ENCODE measurements around the gene CTNNA2.

Gene CTNNA2

GRCh38 chr2:80395251-80395650 lies 882.4 kb downstream of the CTNNA2 start:
- H4K20me1 ChIP-seq: no peaks in the 10 kb centered on the region
- no peaks in the 10 kb centered on the region for H3K27me3 ChIP-seq
- no peaks in the 10 kb centered on the region for H3K4me1 ChIP-seq
- TF ChIP-seq Cebpa-rat (IDR thresholded peaks at IDR 0.05): no peak
- H3K4me3 ChIP-seq: no peak overlapping the region
- H3K4me2 ChIP-seq: no peak overlapping the region
- H3K27ac ChIP-seq: no peak overlapping the region
- no peak overlapping the region for H3K9ac ChIP-seq
- H3K36me3 ChIP-seq: no peaks in the 10 kb centered on the region
- peaks cover 4 to 19% (median 8%) of the 10 kb centered on the region in 11 experiments; a peak in 13 of 22 replicates for H3K9me3 ChIP-seq (replicated peaks in 1 of 11)

GRCh38 chr2:80396276-80396675 lies 883.4 kb downstream of the CTNNA2 start:
- Histone ChIP-seq H3K27me3 (no peaks in the 10 kb centered on the region), H3K4me2 (no peak overlapping the region), H3K4me3 (no peak overlapping the region), H3K4me1 (no peaks in the 10 kb centered on the region), H3K27ac (no peak overlapping the region), H3K36me3 (no peaks in the 10 kb centered on the region), H4K20me1 (no peaks in the 10 kb centered on the region), H3K9ac (no peak overlapping the region), H3K9me3 (replicated peaks in 1 of 11) (peaks cover 4 to 19% (median 8%) of the 10 kb centered on the region in 11 experiments; a peak in 13 of 22 replicates)
- no peak for TF ChIP-seq Cebpa-rat (IDR thresholded peaks at IDR 0.05)

DNA sequence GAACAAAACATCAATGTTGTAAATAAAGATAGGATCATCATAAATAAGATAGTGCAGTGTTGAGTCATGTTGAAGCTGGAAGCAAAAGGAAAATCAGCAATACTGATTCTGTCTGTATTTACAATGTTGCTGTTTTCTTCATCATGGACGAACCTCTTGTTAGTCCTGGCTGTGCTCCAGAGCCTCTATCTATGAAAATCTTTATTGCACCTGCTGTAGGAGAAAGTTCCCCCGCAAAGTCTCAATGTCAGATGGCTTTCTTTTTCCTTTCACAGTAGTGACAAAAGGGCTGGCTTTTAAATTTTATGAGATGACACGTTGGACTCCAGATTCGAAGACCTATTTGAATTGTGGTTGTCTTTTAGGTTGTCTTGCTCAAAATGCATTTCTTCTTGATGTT lies 890.2 kb downstream of the CTNNA2 start:
- no peak for TF ChIP-seq Cebpa-rat (IDR thresholded peaks at IDR 0.05)
- Histone ChIP-seq H3K9ac (no peak overlapping the region), H3K4me2 (no peak overlapping the region), H3K36me3 (no peaks in the 10 kb centered on the region), H3K27ac (no peak overlapping the region), H3K27me3 (no peaks in the 10 kb centered on the region), H3K9me3 (replicated peaks in 1 of 11) (peaks cover 6 to 23% (median 7%) of the 10 kb centered on the region in 11 experiments; a peak in 10 of 22 replicates), H4K20me1 (no peaks in the 10 kb centered on the region), H3K4me1 (no peaks in the 10 kb centered on the region), H3K4me3 (no peak overlapping the region)

GRCh38 chr2:80407377-80407776 lies 894.5 kb downstream of the CTNNA2 start:
- no peak for TF ChIP-seq Cebpa-rat (IDR thresholded peaks at IDR 0.05)
- Histone ChIP-seq H3K9me3 (replicated peaks in 1 of 11) (peaks cover 0 to 9% (median 7%) of the 10 kb centered on the region in 11 experiments; a peak in 9 of 22 replicates), H3K27me3 (no peaks in the 10 kb centered on the region), H3K4me3 (no peak overlapping the region), H3K9ac (no peak overlapping the region), H3K27ac (no peak overlapping the region), H4K20me1 (no peaks in the 10 kb centered on the region), H3K4me2 (no peak overlapping the region), H3K36me3 (no peaks in the 10 kb centered on the region), H3K4me1 (no peaks in the 10 kb centered on the region)

GRCh38 chr2:80410346-80410745 lies 897.5 kb downstream of the CTNNA2 start:
- Histone ChIP-seq H3K4me3 (no peak overlapping the region), H3K36me3 (no peaks in the 10 kb centered on the region)

GRCh38 chr2:80413136-80413535 lies 900.3 kb downstream of the CTNNA2 start:
- H3K9me3 ChIP-seq (replicated peaks in 1 of 11): peaks cover 17 to 36% (median 27%) of the 10 kb centered on the region in 11 experiments
- no peaks in the 10 kb centered on the region for H4K20me1 ChIP-seq
- no peaks in the 10 kb centered on the region for H3K36me3 ChIP-seq

More at GRCh38 chr2:80410346-80410745, 897.5 kb downstream of the CTNNA2 start:
- Histone ChIP-seq H3K9me3 (replicated peaks in 1 of 11) (peaks cover 22 to 38% (median 29%) of the 10 kb centered on the region in 11 experiments), H3K9ac (no peak overlapping the region), H3K4me1 (no peaks in the 10 kb centered on the region), H4K20me1 (no peaks in the 10 kb centered on the region), H3K27me3 (no peaks in the 10 kb centered on the region), H3K27ac (no peak overlapping the region), H3K4me2 (no peak overlapping the region)
- TF ChIP-seq Cebpa-rat (IDR thresholded peaks at IDR 0.05): no peak

DNA sequence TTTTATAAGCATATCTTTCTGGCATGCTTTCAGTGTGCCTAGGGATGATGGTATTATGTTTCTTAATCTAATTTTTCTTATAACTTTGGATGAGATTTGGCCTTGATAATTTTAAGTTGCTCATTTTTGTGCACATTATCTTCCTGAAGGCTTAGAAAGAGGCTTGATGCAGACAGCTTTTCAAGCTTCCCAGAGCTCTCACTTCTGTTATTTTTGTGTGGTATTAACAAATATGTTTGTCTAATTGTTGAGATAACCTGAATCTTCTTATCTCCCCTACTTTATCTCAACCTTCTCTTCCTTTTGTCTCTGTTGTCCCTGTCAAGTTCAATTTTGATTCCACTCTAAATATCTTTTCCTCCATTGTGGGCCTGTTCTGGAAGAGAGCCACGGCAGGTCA lies 904.9 kb downstream of the CTNNA2 start:
- Histone ChIP-seq H3K9ac (no peak overlapping the region), H3K27ac (no peak overlapping the region), H4K20me1 (no peaks in the 10 kb centered on the region), H3K4me3 (no peak overlapping the region), H3K4me1 (peaks cover 0 to 5% (median 0%) of the 10 kb centered on the region in 10 experiments; a peak in 4 of 20 replicates), H3K27me3 (no peaks in the 10 kb centered on the region), H3K36me3 (no peaks in the 10 kb centered on the region), H3K4me2 (no peak overlapping the region), H3K9me3 (replicated peaks in 1 of 11) (peaks cover 17 to 39% (median 31%) of the 10 kb centered on the region in 11 experiments)
- no peak for TF ChIP-seq Cebpa-rat (IDR thresholded peaks at IDR 0.05)

More at GRCh38 chr2:80413136-80413535, 900.3 kb downstream of the CTNNA2 start:
- Histone ChIP-seq H3K4me3 (no peak overlapping the region), H3K27me3 (no peaks in the 10 kb centered on the region), H3K9ac (no peak overlapping the region), H3K4me2 (no peak overlapping the region), H3K27ac (no peak overlapping the region), H3K4me1 (no peaks in the 10 kb centered on the region)
- TF ChIP-seq Cebpa-rat (IDR thresholded peaks at IDR 0.05): no peak

GRCh38 chr2:80420530-80421208 lies 907.8 kb downstream of the CTNNA2 start:
- Histone ChIP-seq H3K27ac (no peak overlapping the region), H3K4me1 (peaks cover 0 to 5% (median 0%) of the 10 kb centered on the region in 10 experiments; a peak in 4 of 20 replicates), H3K4me3 (no peak overlapping the region), H4K20me1 (no peaks in the 10 kb centered on the region), H3K36me3 (no peaks in the 10 kb centered on the region), H3K9me3 (replicated peaks in 1 of 11) (peaks cover 0 to 10% (median 5%) of the 10 kb centered on the region in 11 experiments; a peak in 10 of 22 replicates), H3K4me2 (peak overlapping the region in 2 of 11 experiments; percentile 18 to 38; a peak in 4 of 22 replicates), H3K27me3 (no peaks in the 10 kb centered on the region), H3K9ac (no peak overlapping the region)
- no peak for TF ChIP-seq Cebpa-rat (IDR thresholded peaks at IDR 0.05)

DNA sequence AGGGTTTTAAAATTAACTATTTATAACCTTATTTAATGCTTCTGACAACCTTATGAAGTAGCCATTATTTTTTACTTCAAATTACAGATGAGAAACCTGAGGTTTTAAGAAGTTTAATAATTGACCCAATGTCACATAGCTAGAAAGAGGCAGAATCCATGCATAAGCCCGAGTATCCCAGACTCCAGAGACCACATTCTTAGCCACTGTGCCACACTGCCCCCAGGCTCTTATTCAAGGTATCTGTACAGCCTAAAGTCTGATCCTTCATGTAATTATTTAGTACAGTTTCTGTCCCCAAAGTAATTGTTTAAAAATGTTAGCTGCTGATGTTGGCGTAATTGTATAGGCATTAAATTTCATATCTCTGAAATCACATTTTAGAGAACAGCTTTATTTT lies 916.4 kb downstream of the CTNNA2 start:
- no peak overlapping the region for H3K4me2 ChIP-seq
- no peak overlapping the region for H3K4me3 ChIP-seq
- no peaks in the 10 kb centered on the region for H4K20me1 ChIP-seq
- H3K27me3 ChIP-seq: no peaks in the 10 kb centered on the region
- no peak for TF ChIP-seq Cebpa-rat (IDR thresholded peaks at IDR 0.05)
- no peaks in the 10 kb centered on the region for H3K36me3 ChIP-seq
- H3K4me1 ChIP-seq: peaks cover 0 to 10% (median 4%) of the 10 kb centered on the region in 10 experiments; a peak in 4 of 20 replicates
- no peak overlapping the region for H3K27ac ChIP-seq
- H3K9me3 ChIP-seq (replicated peaks in 1 of 11): no peaks in the 10 kb centered on the region
- H3K9ac ChIP-seq: no peak overlapping the region

GRCh38 chr2:80437959-80438358 lies 925.1 kb downstream of the CTNNA2 start:
- no peak for TF ChIP-seq Cebpa-rat (IDR thresholded peaks at IDR 0.05)
- Histone ChIP-seq H3K4me1 (no peaks in the 10 kb centered on the region), H3K4me2 (no peak overlapping the region), H3K27ac (no peak overlapping the region), H3K27me3 (no peaks in the 10 kb centered on the region), H3K4me3 (no peak overlapping the region), H3K9ac (no peak overlapping the region), H4K20me1 (no peaks in the 10 kb centered on the region), H3K36me3 (no peaks in the 10 kb centered on the region), H3K9me3 (replicated peaks in 1 of 11) (no peaks in the 10 kb centered on the region)
